ENCODE data around the gene UBE2G2.

The UBE2G2 gene

GRCh38 chr21:44756423-44757185 lies 45.0 kb downstream of the UBE2G2 start:
- TF ChIP-seq TAF1 (IDR thresholded peaks at IDR 0.05; ENCODE audit: low read depth, low read length) (no peak), SPI1 (IDR thresholded peaks at IDR 0.05; ENCODE audit: low read depth, low read length) (no peak), POU2F2 (IDR thresholded peaks at IDR 0.05; ENCODE audit: low read depth, low read length) (no peak), POLR2A (IDR thresholded peaks at IDR 0.05; ENCODE audit: low read depth, low read length) (no peak), POLR2AphosphoS5 (IDR thresholded peaks at IDR 0.05; ENCODE audit: low read depth, low read length) (no peak), PAX5 (IDR thresholded peaks at IDR 0.05; ENCODE audit: insufficient read depth, low read length, severe bottlenecking) (no peak)
- FAIRE-seq (no peak), DNase-seq (ENCODE audit: insufficient read length, low spot score) (no peak)

- DNase-seq (ENCODE audit: insufficient read length, low spot score) (no peak), FAIRE-seq (no peak)
- TF ChIP-seq SPI1 (IDR thresholded peaks at IDR 0.05; ENCODE audit: low read depth, low read length) (no peak), PAX5 (IDR thresholded peaks at IDR 0.05; ENCODE audit: insufficient read depth, low read length, severe bottlenecking) (no peak), TAF1 (IDR thresholded peaks at IDR 0.05; ENCODE audit: low read depth, low read length) (no peak), POLR2AphosphoS5 (IDR thresholded peaks at IDR 0.05; ENCODE audit: low read depth, low read length) (no peak), POLR2A (IDR thresholded peaks at IDR 0.05; ENCODE audit: low read depth, low read length) (no peak), POU2F2 (IDR thresholded peaks at IDR 0.05; ENCODE audit: low read depth, low read length) (no peak)
These were observed 46.4 kb downstream of the UBE2G2 start for GRCh38 chr21:44755227-44755626.

DNA sequence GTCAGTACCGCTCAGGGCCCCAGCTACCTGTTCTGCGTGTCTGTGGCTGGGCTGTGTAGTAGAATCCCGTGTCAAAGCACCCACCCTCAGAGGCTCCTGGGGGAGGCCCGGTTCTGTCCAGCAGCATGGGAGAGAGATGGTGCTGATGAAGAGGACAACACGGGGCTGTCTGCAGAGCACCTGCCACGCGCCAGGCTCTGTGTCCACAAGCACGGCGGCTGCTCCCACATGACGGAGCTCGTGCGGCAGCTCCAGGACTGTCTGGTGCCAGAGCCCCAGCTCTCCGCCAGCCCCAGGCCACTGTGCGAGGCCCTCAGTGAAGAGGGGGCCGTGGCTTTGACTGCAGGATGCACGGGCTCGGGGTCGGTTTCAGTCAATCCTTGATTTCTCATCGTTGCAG lies 48.3 kb downstream of the UBE2G2 start:
- DNase-seq (ENCODE audit: insufficient read length, low spot score) (no peak), FAIRE-seq (no peak)
- TF ChIP-seq SPI1 (IDR thresholded peaks at IDR 0.05; ENCODE audit: low read depth, low read length) (no peak), TAF1 (IDR thresholded peaks at IDR 0.05; ENCODE audit: low read depth, low read length) (no peak), POU2F2 (IDR thresholded peaks at IDR 0.05; ENCODE audit: low read depth, low read length) (no peak), PAX5 (IDR thresholded peaks at IDR 0.05; ENCODE audit: insufficient read depth, low read length, severe bottlenecking) (no peak), POLR2A (IDR thresholded peaks at IDR 0.05; ENCODE audit: low read depth, low read length) (no peak), POLR2AphosphoS5 (IDR thresholded peaks at IDR 0.05; ENCODE audit: low read depth, low read length) (no peak)

- FAIRE-seq (no peak), DNase-seq (ENCODE audit: insufficient read length, low spot score) (no peak)
- TF ChIP-seq TAF1 (IDR thresholded peaks at IDR 0.05; ENCODE audit: low read depth, low read length) (no peak), POU2F2 (IDR thresholded peaks at IDR 0.05; ENCODE audit: low read depth, low read length) (no peak), POLR2A (IDR thresholded peaks at IDR 0.05; ENCODE audit: low read depth, low read length) (no peak), SPI1 (IDR thresholded peaks at IDR 0.05; ENCODE audit: low read depth, low read length) (no peak), PAX5 (IDR thresholded peaks at IDR 0.05; ENCODE audit: insufficient read depth, low read length, severe bottlenecking) (no peak), POLR2AphosphoS5 (IDR thresholded peaks at IDR 0.05; ENCODE audit: low read depth, low read length) (no peak)
These were observed 48.9 kb downstream of the UBE2G2 start for GRCh38 chr21:44752671-44753235.

- FAIRE-seq (no peak), DNase-seq (ENCODE audit: insufficient read length, low spot score) (no peak)
- TF ChIP-seq SPI1 (IDR thresholded peaks at IDR 0.05; ENCODE audit: low read depth, low read length) (no peak), TAF1 (IDR thresholded peaks at IDR 0.05; ENCODE audit: low read depth, low read length) (no peak), POLR2AphosphoS5 (IDR thresholded peaks at IDR 0.05; ENCODE audit: low read depth, low read length) (no peak), PAX5 (IDR thresholded peaks at IDR 0.05; ENCODE audit: insufficient read depth, low read length, severe bottlenecking) (no peak), POU2F2 (IDR thresholded peaks at IDR 0.05; ENCODE audit: low read depth, low read length) (no peak), POLR2A (IDR thresholded peaks at IDR 0.05; ENCODE audit: low read depth, low read length) (no peak)
These were observed 49.6 kb downstream of the UBE2G2 start for GRCh38 chr21:44751799-44752636.

- TF ChIP-seq SPI1 (IDR thresholded peaks at IDR 0.05; ENCODE audit: low read depth, low read length): no peak
- no peak for TF ChIP-seq TAF1 (IDR thresholded peaks at IDR 0.05; ENCODE audit: low read depth, low read length)
- no peak for TF ChIP-seq POLR2A (IDR thresholded peaks at IDR 0.05; ENCODE audit: low read depth, low read length)
- no peak for TF ChIP-seq POLR2AphosphoS5 (IDR thresholded peaks at IDR 0.05; ENCODE audit: low read depth, low read length)
- no peak for TF ChIP-seq PAX5 (IDR thresholded peaks at IDR 0.05; ENCODE audit: insufficient read depth, low read length, severe bottlenecking)
- no peak for TF ChIP-seq POU2F2 (IDR thresholded peaks at IDR 0.05; ENCODE audit: low read depth, low read length)
- no peak for FAIRE-seq
These were observed 50.3 kb downstream of the UBE2G2 start for GRCh38 chr21:44751186-44751798.

GRCh38 chr21:44750675-44751025 lies 51.0 kb downstream of the UBE2G2 start:
- no peak for FAIRE-seq
- no peak for DNase-seq (ENCODE audit: insufficient read length, low spot score)
- no peak for TF ChIP-seq POLR2AphosphoS5 (IDR thresholded peaks at IDR 0.05; ENCODE audit: low read depth, low read length)
- TF ChIP-seq POLR2A (IDR thresholded peaks at IDR 0.05; ENCODE audit: low read depth, low read length): no peak
- no peak for TF ChIP-seq SPI1 (IDR thresholded peaks at IDR 0.05; ENCODE audit: low read depth, low read length)
- TF ChIP-seq POU2F2 (IDR thresholded peaks at IDR 0.05; ENCODE audit: low read depth, low read length): no peak
- no peak for TF ChIP-seq PAX5 (IDR thresholded peaks at IDR 0.05; ENCODE audit: insufficient read depth, low read length, severe bottlenecking)
- no peak for TF ChIP-seq TAF1 (IDR thresholded peaks at IDR 0.05; ENCODE audit: low read depth, low read length)

More at GRCh38 chr21:44751186-44751798, 50.3 kb downstream of the UBE2G2 start:
- no peak for DNase-seq (ENCODE audit: insufficient read length, low spot score)

- TF ChIP-seq POLR2A (IDR thresholded peaks at IDR 0.05; ENCODE audit: low read depth, low read length) (no peak), POLR2AphosphoS5 (IDR thresholded peaks at IDR 0.05; ENCODE audit: low read depth, low read length) (no peak), SPI1 (IDR thresholded peaks at IDR 0.05; ENCODE audit: low read depth, low read length) (no peak), PAX5 (IDR thresholded peaks at IDR 0.05; ENCODE audit: insufficient read depth, low read length, severe bottlenecking) (no peak), POU2F2 (IDR thresholded peaks at IDR 0.05; ENCODE audit: low read depth, low read length) (no peak), TAF1 (IDR thresholded peaks at IDR 0.05; ENCODE audit: low read depth, low read length) (no peak)
- no peak for FAIRE-seq
- no peak for DNase-seq (ENCODE audit: insufficient read length, low spot score)
These were observed 51.6 kb downstream of the UBE2G2 start for GRCh38 chr21:44749759-44750674.

Data from GM12891 (cell line).